GM23248 (cell line): Measurements from ENCODE around the gene MYO18B. TPM values are rescaled to one million over a fixed set of nuclear protein-coding genes. Genes with fewer than 3 reads are reported as not detected.
A peak's percentile ranks its signal among the peaks of the same experiment; 100 is the strongest.

Experiments used
- DNase-seq: peaks from one replicate; pipeline ENCODE4 v3.0.0-alpha.2; 2015
- H2AFZ ChIP-seq: fragments of 200-600 bp; sonication (generic); 2 replicates; pipeline ENCODE4 v1.6.1; 2016; ENCODE audit warnings: antibody characterized with exemption
- H3F3A ChIP-seq: fragments of 200-600 bp; sonication (generic); 2 replicates; pipeline ENCODE4 v1.6.1; 2016; ENCODE audit warnings: mild to moderate bottlenecking, antibody characterized with exemption, mixed run types; ENCODE audit not compliant: insufficient read depth
- H3K27ac ChIP-seq: fragments of 200-600 bp; sonication (generic); 2 replicates; pipeline ENCODE4 v1.5.1; 2016; ENCODE audit warnings: mild to moderate bottlenecking
- H3K27me3 ChIP-seq: fragments of 200-600 bp; sonication (generic); replicated peaks from 2 replicates; pipeline ENCODE4 v1.6.1; 2016; ENCODE audit warnings: mild to moderate bottlenecking; ENCODE audit not compliant: insufficient read depth
- H3K36me3 ChIP-seq: fragments of 200-600 bp; sonication (generic); 2 replicates; pipeline ENCODE4 v1.6.1; 2016; ENCODE audit warnings: low read depth, mild to moderate bottlenecking
- H3K4me1 ChIP-seq: fragments of 200-600 bp; sonication (generic); 2 replicates; pipeline ENCODE4 v1.6.1; 2016; ENCODE audit warnings: mild to moderate bottlenecking; ENCODE audit not compliant: insufficient read depth
- H3K4me2 ChIP-seq: fragments of 200-600 bp; sonication (generic); one replicate; pipeline ENCODE4 v1.6.1; 2016; ENCODE audit warnings: mild to moderate bottlenecking; ENCODE audit not compliant: unreplicated experiment
- H3K4me3 ChIP-seq: fragments of 200-600 bp; sonication (generic); 2 replicates; pipeline ENCODE4 v1.5.1; 2016; ENCODE audit warnings: mild to moderate bottlenecking
- H3K79me2 ChIP-seq: fragments of 200-600 bp; sonication (generic); 2 replicates; pipeline ENCODE4 v1.6.1; 2016; ENCODE audit warnings: mild to moderate bottlenecking; ENCODE audit not compliant: insufficient read depth
- H3K9ac ChIP-seq: fragments of 200-600 bp; sonication (generic); 2 replicates; pipeline ENCODE4 v1.6.1; 2016; ENCODE audit warnings: mild to moderate bottlenecking
- H3K9me2 ChIP-seq: fragments of 200-600 bp; sonication (generic); 2 replicates; pipeline ENCODE4 v1.6.1; 2016; ENCODE audit warnings: mixed run types, mild to moderate bottlenecking, moderate library complexity; ENCODE audit not compliant: insufficient read depth
- H3K9me3 ChIP-seq: fragments of 200-600 bp; sonication (generic); one replicate; pipeline ENCODE4 v1.6.1; 2017; ENCODE audit warnings: low read depth
- H4K20me1 ChIP-seq: fragments of 200-600 bp; sonication (generic); 2 replicates; pipeline ENCODE4 v1.6.0; 2016; ENCODE audit not compliant: insufficient read depth
- EZH2 ChIP-seq: fragments of 200-600 bp; sonication (generic); IDR thresholded peaks from 2 replicates; pipeline ENCODE4 v1.6.1; 2018; ENCODE audit warnings: antibody characterized with exemption, mild to moderate bottlenecking; ENCODE audit not compliant: insufficient read depth, poor library complexity, severe bottlenecking
- EZH2phosphoT487 ChIP-seq: fragments of 200-600 bp; sonication (generic); IDR thresholded peaks from 2 replicates; pipeline ENCODE4 v1.6.1; 2018; ENCODE audit warnings: antibody characterized with exemption, moderate library complexity, mild to moderate bottlenecking, low read depth; ENCODE audit not compliant: insufficient read depth
- WGBS, 2 experiments: methylation state at CpG; one replicate each; pipeline ENCODE4 v1.1.6; 2015 to 2017; ENCODE audit warnings: low lambda C conversion rate in 2 of 2, low coverage in 1 of 2; ENCODE audit errors: missing lambda C conversion rate in 2 of 2; 5-methylcytosine and 5-hydroxymethylcytosine counted together
- in situ Hi-C: fragments of 300-500 bp; cut with MboI; formaldehyde crosslinking; loops from 2 replicates; pipeline ENCODE4 v1.15.0; 2020
- polyA plus RNA-seq: library from polyadenylated mRNA; unstranded; fragments of >200 nt; fragmentation: Nextera tagmentation; extraction: Ambion mirVana; gene quantifications from 2 replicates; pipeline ENCODE4 v1.2.1, GENCODE V29; 2016
- total RNA-seq: library from RNA; depleted of rRNA; stranded (reverse); fragments of >200 nt; shearing (Covaris generic); gene quantifications from 2 replicates; pipeline ENCODE4 v1.2.3, GENCODE V29; 2014

Gene MYO18B
- total and polyA plus RNA-seq, 2 experiments from 2014 or later: not detected

DNA sequence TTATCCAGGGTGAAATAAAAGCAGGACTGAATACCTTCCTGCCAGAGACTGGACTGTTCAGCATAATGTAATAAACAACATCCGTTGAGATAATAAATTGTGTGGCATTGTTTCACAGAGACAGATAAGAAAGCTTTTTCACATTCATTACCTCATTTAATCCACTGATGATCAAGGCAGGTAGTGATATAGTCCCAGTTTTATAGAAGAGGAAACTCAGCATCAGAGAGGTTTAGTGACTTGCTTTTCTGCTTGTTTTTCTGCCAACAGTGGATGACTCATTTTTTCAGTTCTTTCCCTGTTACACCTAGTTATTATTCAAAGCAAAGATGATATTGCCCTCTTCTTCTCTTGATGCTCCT, 4.0 kb downstream of the MYO18B start:
- peak; percentile 66 for DNase-seq

GRCh38 chr22:25747245-25747944, 5.4 kb downstream of the MYO18B start:
- Histone ChIP-seq H3K36me3 (no peaks in the 10 kb centered on the region), H3F3A (peaks cover 14% of the 10 kb centered on the region), H3K4me3 (peak overlapping the region; percentile 17; the same call in 1 of the 2 replicates), H3K27me3 (no peaks in the 10 kb centered on the region), H4K20me1 (no peaks in the 10 kb centered on the region), H3K9ac (peak overlapping the region; percentile 52), H3K79me2 (no peaks in the 10 kb centered on the region), H2AFZ (peak overlapping the region; percentile 50), H3K4me1 (peaks cover 24% of the 10 kb centered on the region), H3K4me2 (peak overlapping the region; percentile 27), H3K27ac (peak overlapping the region; percentile 85), H3K9me3 (no peaks in the 10 kb centered on the region), H3K9me2 (no peaks in the 10 kb centered on the region)
- peak; percentile 97 for DNase-seq
- WGBS, 2 experiments: 17% methylated on average over 8 of the region's 8 CpGs
- no peak for TF ChIP-seq EZH2phosphoT487
- TF ChIP-seq EZH2: no peak
- in situ Hi-C loops: no loop called here

More for the DNA sequence above, 4.0 kb downstream of the MYO18B start:
- Histone ChIP-seq H3K4me3 (no peak overlapping the region), H3K9me2 (no peaks in the 10 kb centered on the region), H3K27ac (peak overlapping the region; percentile 77), H3K9me3 (no peaks in the 10 kb centered on the region), H3K27me3 (no peaks in the 10 kb centered on the region), H3K4me1 (peaks cover 24% of the 10 kb centered on the region), H4K20me1 (no peaks in the 10 kb centered on the region), H2AFZ (no peak overlapping the region), H3F3A (peaks cover 14% of the 10 kb centered on the region), H3K79me2 (no peaks in the 10 kb centered on the region), H3K9ac (peak overlapping the region; percentile 53), H3K36me3 (no peaks in the 10 kb centered on the region), H3K4me2 (peak overlapping the region; percentile 62)
- in situ Hi-C loops: no loop called here
- WGBS, 2 experiments: 37 to 50% methylated on average over 1 of the region's 1 CpG
- no peak for TF ChIP-seq EZH2phosphoT487

GRCh38 chr22:25748140-25748539, 6.2 kb downstream of the MYO18B start:
- no peaks in the 10 kb centered on the region for H4K20me1 ChIP-seq
- H3K9ac ChIP-seq: peak overlapping the region; percentile 52
- H3K4me1 ChIP-seq: peaks cover 24% of the 10 kb centered on the region
- H3F3A ChIP-seq: peaks cover 14% of the 10 kb centered on the region
- peak overlapping the region; percentile 85 for H3K27ac ChIP-seq
- no peak for DNase-seq
- WGBS, 2 experiments: 64 to 66% methylated on average over 5 of the region's 5 CpGs
- in situ Hi-C loops: no loop called here
- no peaks in the 10 kb centered on the region for H3K36me3 ChIP-seq
- H3K9me3 ChIP-seq: no peaks in the 10 kb centered on the region
- H3K4me3 ChIP-seq: no peak overlapping the region
- peak overlapping the region; percentile 50; the same call in 1 of the 2 replicates for H2AFZ ChIP-seq
- TF ChIP-seq EZH2phosphoT487: no peak
- no peak for TF ChIP-seq EZH2
- H3K79me2 ChIP-seq: no peaks in the 10 kb centered on the region
- H3K4me2 ChIP-seq: peak overlapping the region; percentile 7
- H3K27me3 ChIP-seq: no peaks in the 10 kb centered on the region
- H3K9me2 ChIP-seq: no peaks in the 10 kb centered on the region

GRCh38 chr22:25748704-25749103, 6.7 kb downstream of the MYO18B start:
- Histone ChIP-seq H3K9me3 (no peaks in the 10 kb centered on the region), H2AFZ (no peak overlapping the region), H3F3A (peaks cover 14% of the 10 kb centered on the region), H3K9ac (no peak overlapping the region), H4K20me1 (no peaks in the 10 kb centered on the region), H3K4me1 (peaks cover 24% of the 10 kb centered on the region), H3K27me3 (no peaks in the 10 kb centered on the region), H3K36me3 (no peaks in the 10 kb centered on the region), H3K4me3 (no peak overlapping the region), H3K79me2 (no peaks in the 10 kb centered on the region), H3K9me2 (no peaks in the 10 kb centered on the region), H3K4me2 (no peak overlapping the region), H3K27ac (no peak overlapping the region)
- TF ChIP-seq EZH2 (no peak), EZH2phosphoT487 (no peak)
- WGBS, 2 experiments: 47 to 56% methylated on average over 2 of the region's 2 CpGs
- in situ Hi-C loops: no loop called here
- no peak for DNase-seq
